AG08396 (cell line): Measurements from ENCODE around the gene CEP112.
A peak's percentile ranks its signal among the peaks of the same experiment; 100 is the strongest.

Experiments
- DNase-seq: peaks from one replicate; pipeline ENCODE4 v3.0.0; 2012; ENCODE audit warnings: low spot score, mixed read lengths

Gene CEP112

GRCh38 chr17:65656390-65657250 lies 535.3 kb downstream of the CEP112 start:
- DNase-seq: no peak

- no peak for DNase-seq
Measured at GRCh38 chr17:65655706-65656105, 536.2 kb downstream of the CEP112 start.

- no peak for DNase-seq
Measured at GRCh38 chr17:65644545-65644944, 547.4 kb downstream of the CEP112 start.

GRCh38 chr17:65638221-65638975 lies 553.5 kb downstream of the CEP112 start:
- peak; percentile 49 for DNase-seq

GRCh38 chr17:65637786-65638185 lies 554.1 kb downstream of the CEP112 start:
- no peak for DNase-seq

- no peak for DNase-seq
Measured at GRCh38 chr17:65634533-65634932, 557.4 kb downstream of the CEP112 start.

GRCh38 chr17:65633988-65634387 lies 557.9 kb downstream of the CEP112 start:
- DNase-seq: no peak

GRCh38 chr17:65633146-65633881 lies 558.6 kb downstream of the CEP112 start:
- no peak for DNase-seq

GRCh38 chr17:65630502-65630901 lies 561.4 kb downstream of the CEP112 start:
- no peak for DNase-seq

GRCh38 chr17:65629234-65629690 lies 562.7 kb downstream of the CEP112 start:
- DNase-seq: no peak

GRCh38 chr17:65628644-65629036 lies 563.3 kb downstream of the CEP112 start:
- no peak for DNase-seq

- peak; percentile 79 for DNase-seq
Measured at GRCh38 chr17:65627891-65628643, 563.9 kb downstream of the CEP112 start.

GRCh38 chr17:65627108-65627507 lies 564.8 kb downstream of the CEP112 start:
- no peak for DNase-seq

- no peak for DNase-seq
Measured at GRCh38 chr17:65626451-65626850, 565.5 kb downstream of the CEP112 start.

- no peak for DNase-seq
Measured at GRCh38 chr17:65618516-65618915, 573.4 kb downstream of the CEP112 start.

- no peak for DNase-seq
Measured at GRCh38 chr17:65617496-65617895, 574.4 kb downstream of the CEP112 start.

- no peak for DNase-seq
Measured at GRCh38 chr17:65609749-65610148, 582.2 kb downstream of the CEP112 start.

- DNase-seq: no peak
Measured at GRCh38 chr17:65609286-65609685, 582.6 kb downstream of the CEP112 start.

- no peak for DNase-seq
Measured at GRCh38 chr17:65604070-65604469, 587.9 kb downstream of the CEP112 start.

GRCh38 chr17:65601881-65602280 lies 590.1 kb downstream of the CEP112 start:
- DNase-seq: no peak

- no peak for DNase-seq
Measured at GRCh38 chr17:65601145-65601544, 590.8 kb downstream of the CEP112 start.

GRCh38 chr17:65600518-65600917 lies 591.4 kb downstream of the CEP112 start:
- no peak for DNase-seq
